C4-2B (cell line): ENCODE measurements around the gene CDCA8.
"Not testable (repeated sequence)": the region's sequence is repeated elsewhere in the genome, so short reads cannot be mapped to it uniquely, and the experiment has no call there.

Experiments used
- H3K27ac ChIP-seq: fragments of 450-650 bp; 2 replicates; pipeline ENCODE4 v1.5.1; 2017
- ZFX ChIP-seq: fragments of 450-650 bp; IDR thresholded peaks from 2 replicates; pipeline ENCODE4 v1.6.1; 2017
- TF ChIP-seq, protein P1 (sequence below): fragments of 450-650 bp; conservative IDR thresholded peaks from 2 replicates; pipeline ENCODE4 v1.5.1; 2017; ENCODE audit warnings: mild to moderate bottlenecking

CDCA8 gene

DNA sequence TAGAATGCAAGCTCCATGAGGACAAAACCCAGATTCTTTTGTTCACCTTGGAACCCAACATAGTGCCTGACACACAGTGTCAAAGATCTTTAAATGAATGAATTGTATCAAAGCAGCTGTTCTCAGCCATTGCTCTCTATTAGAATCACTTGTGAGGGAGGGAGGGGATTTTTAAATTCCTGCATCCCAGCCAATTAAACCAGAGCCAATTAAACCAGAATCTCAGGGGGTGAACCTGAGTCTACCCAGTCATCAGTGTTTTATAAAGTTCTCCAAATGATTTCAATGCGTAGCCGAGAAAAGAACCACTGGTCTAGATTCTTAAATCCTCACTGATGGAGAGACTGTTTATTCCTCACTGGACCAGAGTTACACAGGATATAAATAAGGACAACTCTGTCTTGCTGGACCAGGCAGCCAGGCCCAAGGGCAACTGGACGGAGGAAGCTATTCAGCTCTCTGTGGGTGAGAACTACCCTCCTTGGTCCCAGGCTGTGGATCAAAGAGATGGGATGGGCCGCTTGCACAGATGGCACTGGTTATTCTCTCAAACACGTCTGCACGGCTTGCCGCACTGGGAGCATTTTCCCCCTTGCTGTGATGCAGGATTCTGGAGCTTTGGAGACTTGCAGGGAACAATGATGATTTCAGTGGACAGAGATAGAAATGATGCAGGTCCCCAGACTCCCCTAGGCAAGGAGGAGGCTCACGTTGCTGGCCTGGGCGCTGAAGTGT, 20.0 kb upstream of the CDCA8 start:
- H3K27ac ChIP-seq: no peak overlapping the region
- TF ChIP-seq ZFX: no peak
- TF ChIP-seq, protein P1, sequence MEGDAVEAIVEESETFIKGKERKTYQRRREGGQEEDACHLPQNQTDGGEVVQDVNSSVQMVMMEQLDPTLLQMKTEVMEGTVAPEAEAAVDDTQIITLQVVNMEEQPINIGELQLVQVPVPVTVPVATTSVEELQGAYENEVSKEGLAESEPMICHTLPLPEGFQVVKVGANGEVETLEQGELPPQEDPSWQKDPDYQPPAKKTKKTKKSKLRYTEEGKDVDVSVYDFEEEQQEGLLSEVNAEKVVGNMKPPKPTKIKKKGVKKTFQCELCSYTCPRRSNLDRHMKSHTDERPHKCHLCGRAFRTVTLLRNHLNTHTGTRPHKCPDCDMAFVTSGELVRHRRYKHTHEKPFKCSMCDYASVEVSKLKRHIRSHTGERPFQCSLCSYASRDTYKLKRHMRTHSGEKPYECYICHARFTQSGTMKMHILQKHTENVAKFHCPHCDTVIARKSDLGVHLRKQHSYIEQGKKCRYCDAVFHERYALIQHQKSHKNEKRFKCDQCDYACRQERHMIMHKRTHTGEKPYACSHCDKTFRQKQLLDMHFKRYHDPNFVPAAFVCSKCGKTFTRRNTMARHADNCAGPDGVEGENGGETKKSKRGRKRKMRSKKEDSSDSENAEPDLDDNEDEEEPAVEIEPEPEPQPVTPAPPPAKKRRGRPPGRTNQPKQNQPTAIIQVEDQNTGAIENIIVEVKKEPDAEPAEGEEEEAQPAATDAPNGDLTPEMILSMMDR: no peak

DNA sequence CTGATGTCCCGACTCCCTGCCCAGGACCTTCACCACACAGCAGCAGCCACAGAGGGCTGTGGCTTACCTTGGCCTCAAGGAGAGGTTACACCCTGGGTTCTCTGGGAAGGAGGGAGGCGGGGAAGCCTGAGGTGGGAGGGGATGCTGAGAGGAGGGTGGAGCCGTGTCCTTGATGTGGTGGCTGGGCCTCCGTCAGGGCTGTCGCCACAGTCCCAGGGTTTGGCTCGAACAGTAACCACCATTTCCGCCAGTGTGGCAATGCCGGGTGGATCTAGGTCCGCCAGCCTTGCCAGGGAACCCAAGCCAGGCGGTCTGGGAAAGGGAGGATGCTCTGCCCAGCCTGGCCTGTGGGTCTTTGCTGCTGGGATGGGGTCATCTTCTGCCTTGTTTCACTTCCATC, 18.4 kb upstream of the CDCA8 start:
- H3K27ac ChIP-seq: no peak overlapping the region
- TF ChIP-seq, protein P1: no peak
- no peak for TF ChIP-seq ZFX

DNA sequence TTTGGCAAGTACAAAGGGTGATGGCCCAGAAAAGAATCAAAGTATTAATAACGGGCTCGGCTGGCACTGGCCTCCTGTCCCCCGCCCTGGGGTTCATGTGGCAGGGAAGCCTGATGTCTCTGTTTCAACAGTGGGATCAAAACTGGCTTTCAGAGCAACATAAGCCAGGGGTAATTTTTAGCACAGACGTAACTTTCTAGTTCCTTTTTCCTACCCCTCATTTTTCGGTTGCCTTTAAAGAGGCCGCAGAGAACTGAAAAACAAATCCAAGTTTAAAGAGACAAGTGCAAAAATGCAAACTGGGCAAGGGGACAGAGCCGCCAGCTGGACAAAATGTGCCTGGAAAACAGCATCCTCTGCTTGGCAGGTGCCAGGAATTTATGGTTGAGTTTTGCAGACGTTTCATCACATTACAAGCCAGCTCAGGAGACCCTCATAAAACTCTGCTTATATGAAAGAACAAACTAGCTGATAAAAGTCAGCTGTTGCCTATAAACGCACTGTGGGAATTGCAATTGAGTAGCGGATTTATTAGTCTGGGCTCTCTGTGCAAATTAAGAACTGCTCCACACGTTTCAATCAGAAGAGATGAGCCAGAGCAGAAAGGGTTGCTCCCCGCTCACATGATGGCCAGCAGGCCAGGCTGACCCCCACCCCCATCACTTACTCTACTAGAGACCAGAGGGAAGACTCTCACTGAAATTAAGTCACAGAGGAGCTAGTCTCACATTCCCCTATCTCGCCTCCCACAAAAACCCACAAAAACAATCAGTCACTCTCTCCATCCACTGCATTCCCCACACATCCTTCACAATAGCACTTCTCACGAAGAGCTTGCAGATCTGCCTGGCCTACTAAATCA, 15.8 kb upstream of the CDCA8 start:
- TF ChIP-seq ZFX: no peak
- TF ChIP-seq, protein P1: no peak
- no peak overlapping the region for H3K27ac ChIP-seq

DNA sequence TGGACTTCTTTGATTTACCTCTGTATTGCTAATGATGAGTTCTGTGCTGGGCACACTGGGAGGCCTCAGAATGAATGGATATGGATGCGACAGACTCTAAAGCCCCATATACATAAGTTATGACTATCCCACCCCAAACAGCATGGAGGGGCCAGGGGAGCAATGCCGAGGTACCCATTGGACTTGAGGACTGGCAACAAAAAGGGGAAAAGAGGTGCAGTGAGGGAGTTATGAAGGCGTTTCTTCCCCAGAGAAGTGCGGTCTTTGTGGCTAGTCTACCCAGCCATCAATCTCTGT, 15.2 kb upstream of the CDCA8 start:
- no peak overlapping the region for H3K27ac ChIP-seq
- TF ChIP-seq ZFX: no peak
- TF ChIP-seq, protein P1: no peak

DNA sequence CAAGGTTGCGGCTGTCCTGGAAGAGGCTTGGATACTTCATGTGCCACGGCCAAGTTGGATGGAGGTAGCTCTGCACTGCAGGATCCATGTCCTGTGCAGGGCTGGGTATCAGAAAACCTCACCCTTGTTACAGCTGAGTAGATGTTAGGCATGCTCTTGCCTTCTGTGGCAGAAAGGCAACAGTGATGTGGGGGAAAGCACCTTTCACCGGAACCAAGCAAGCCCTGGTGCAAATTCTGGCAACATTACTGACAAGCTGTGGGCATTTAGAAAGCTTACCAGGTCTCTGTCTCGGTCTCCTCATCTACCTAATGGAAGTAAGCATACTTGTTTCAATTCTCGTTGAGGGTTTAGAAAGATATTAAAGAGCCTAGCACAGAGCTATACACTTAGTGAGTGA, 14.5 kb upstream of the CDCA8 start:
- H3K27ac ChIP-seq: no peak overlapping the region
- no peak for TF ChIP-seq ZFX
- TF ChIP-seq, protein P1: no peak

DNA sequence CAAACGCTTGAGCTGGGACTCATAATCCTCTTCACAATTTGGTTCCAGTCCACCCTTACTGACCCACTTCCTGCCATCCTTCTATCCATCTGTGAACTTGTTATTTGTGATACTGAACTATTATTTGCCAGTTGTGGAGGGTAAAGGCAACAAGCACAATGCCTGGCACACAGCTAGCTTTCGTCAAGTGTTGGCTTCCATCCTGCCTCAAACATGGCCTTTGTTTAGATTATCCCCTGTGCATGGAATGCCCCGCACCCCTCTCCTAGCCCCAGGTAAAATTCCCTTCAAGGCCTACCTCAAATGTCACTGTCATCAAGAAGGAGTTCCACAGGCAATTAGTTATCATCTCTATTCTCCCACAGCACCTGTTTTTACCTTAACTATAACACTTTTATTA, 11.4 kb upstream of the CDCA8 start:
- TF ChIP-seq ZFX: no peak
- TF ChIP-seq, protein P1: no peak
- no peak overlapping the region for H3K27ac ChIP-seq

DNA sequence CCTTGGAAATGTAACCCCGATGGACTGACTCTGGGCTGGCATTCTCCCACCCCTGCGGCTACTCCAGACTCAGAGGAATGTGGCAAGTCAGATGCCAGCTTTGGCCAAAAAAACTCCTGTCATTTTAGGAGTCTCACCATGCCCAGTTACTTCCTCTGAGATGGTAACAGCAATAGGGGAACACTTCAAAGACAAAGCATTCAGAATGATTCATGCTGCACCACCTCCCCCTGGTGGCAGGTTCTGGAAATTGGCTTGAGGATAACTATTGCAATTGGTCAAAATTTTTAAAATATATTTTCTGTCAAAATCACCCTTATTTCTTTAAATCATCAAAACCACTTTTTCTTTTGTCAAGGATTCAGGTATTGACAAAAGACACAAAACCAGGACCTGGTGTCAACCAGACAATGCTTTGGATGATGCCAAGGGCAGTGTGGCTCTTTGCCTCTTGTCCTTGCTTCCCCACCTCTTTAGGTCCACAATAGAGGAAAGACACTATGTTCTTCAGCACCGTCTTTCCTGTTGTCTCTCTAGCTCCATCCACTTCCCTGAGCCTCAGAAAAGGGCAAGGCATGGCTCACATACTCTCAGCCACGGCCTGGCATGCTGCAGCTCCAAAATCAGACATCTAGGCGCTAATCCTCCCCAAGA, 9.9 kb upstream of the CDCA8 start:
- no peak overlapping the region for H3K27ac ChIP-seq
- TF ChIP-seq, protein P1: peak; percentile 92
- TF ChIP-seq ZFX: no peak

DNA sequence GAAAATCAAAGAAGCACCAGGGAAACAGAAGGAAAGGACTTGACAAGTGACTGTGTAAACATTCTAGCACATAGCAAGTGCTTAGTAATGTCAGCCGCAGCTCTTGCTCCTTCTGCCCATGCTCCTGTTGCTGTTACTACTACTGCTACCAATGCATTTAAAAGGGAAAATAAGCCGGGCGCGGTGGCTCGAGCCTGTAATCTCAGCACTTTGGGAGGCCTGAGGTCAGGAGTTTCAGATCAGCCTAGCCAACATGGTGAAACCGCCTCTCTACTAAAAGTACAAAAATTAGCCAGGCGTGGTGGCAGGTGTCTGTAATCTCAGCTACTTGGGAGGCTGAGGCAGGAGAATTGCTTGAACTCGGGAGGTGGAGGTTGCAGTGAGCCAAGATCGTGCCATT, 8.1 kb upstream of the CDCA8 start:
- H3K27ac ChIP-seq: not testable (repeated sequence)
